Measurements from ENCODE around the gene PRIM2. TPM values are rescaled to one million over a fixed set of nuclear protein-coding genes. Genes with fewer than 3 reads are reported as not detected.
"Not testable (repeated sequence)": the region's sequence is repeated elsewhere in the genome, so short reads cannot be mapped to it uniquely, and the experiment has no call there.

The PRIM2 gene
- total RNA-seq, 1 donor from 2014 or later = 9.6 TPM

GRCh38 chr6:57346715-57347114 lies 29.3 kb downstream of the PRIM2 start:
- ATAC-seq; DNase-seq (ENCODE audit: low spot score); intact Hi-C loops (cut with DNase I): not testable (repeated sequence)

DNA sequence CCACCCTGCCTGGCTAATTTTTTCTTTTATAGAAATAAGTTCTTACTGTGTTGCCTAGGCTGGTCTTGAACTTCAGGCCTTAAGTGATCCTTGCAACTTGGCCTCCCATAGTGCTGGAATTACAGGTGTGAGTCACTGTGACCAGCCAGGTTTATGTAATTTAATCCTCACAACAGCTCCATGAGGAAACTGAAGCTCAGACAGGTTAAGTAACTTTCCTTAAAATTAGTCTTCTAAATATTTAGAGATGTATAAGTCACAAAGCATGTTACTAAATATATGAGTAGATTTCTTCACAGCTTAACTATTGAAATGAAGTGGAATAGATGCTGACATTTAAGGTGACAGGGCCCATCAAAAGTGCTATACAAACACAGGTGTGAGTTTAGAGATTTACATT lies 30.2 kb downstream of the PRIM2 start:
- DNase-seq (ENCODE audit: low spot score); ATAC-seq; intact Hi-C loops (cut with DNase I): not testable (repeated sequence)

GRCh38 chr6:57350443-57350842 lies 33.0 kb downstream of the PRIM2 start:
- intact Hi-C loops (cut with DNase I) = not testable (repeated sequence)

GRCh38 chr6:57352596-57352995 lies 35.2 kb downstream of the PRIM2 start:
- intact Hi-C loops (cut with DNase I); DNase-seq (ENCODE audit: low spot score); ATAC-seq: not testable (repeated sequence)

More at GRCh38 chr6:57350443-57350842, 33.0 kb downstream of the PRIM2 start:
- not testable (repeated sequence) for DNase-seq (ENCODE audit: low spot score)
- ATAC-seq = peak; percentile 71

DNA sequence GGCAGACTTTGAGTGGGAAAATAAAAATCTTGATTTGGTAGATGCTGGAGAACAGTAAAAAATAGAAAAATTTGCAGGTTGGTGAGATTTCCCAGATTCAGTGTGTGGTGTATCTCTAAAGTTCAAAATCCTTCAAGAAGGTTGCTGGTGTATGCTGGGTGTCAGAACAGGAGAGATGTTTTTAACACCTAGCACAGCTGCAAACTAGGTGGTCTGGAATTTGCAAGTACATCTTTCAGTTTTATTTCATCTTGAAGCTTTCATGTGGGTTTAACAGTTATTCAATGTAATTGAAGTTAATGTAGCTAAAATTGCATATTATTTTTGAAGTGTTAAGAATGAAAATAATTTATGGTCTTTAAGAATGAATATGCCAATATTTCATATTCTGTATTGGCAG lies 40.9 kb downstream of the PRIM2 start:
- DNase-seq (ENCODE audit: low spot score); intact Hi-C loops (cut with DNase I); ATAC-seq: not testable (repeated sequence)

- intact Hi-C loops (cut with DNase I); ATAC-seq; DNase-seq (ENCODE audit: low spot score): not testable (repeated sequence)
Measured at GRCh38 chr6:57359766-57360165, 42.3 kb downstream of the PRIM2 start.

- intact Hi-C loops (cut with DNase I); ATAC-seq; DNase-seq (ENCODE audit: low spot score): not testable (repeated sequence)
Measured at GRCh38 chr6:57362340-57362739, 44.9 kb downstream of the PRIM2 start.

DNA sequence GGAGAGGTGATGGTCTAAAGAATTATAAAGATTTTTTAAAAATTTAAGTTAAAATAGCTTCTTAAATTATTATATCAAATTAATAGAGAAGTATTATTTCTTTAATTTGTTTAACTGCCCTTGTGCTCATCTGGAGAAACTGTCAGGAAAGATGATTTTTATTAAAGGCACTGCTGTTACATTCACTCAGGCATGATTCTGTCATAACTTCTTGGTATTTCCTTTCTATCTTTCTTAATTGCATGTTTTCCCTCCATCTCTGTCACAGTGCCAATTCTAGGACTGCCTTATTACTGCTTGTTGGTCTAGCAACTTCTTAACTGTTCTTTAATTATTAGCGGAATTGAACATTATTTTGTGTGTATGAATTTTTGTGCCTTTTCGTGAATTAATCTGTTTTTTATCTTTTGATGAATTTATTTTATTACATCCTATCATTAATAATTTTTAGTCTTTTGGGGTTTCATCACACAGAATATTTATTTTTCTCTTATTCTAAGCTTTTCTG lies 47.7 kb downstream of the PRIM2 start:
- intact Hi-C loops (cut with DNase I); ATAC-seq; DNase-seq (ENCODE audit: low spot score): not testable (repeated sequence)

DNA sequence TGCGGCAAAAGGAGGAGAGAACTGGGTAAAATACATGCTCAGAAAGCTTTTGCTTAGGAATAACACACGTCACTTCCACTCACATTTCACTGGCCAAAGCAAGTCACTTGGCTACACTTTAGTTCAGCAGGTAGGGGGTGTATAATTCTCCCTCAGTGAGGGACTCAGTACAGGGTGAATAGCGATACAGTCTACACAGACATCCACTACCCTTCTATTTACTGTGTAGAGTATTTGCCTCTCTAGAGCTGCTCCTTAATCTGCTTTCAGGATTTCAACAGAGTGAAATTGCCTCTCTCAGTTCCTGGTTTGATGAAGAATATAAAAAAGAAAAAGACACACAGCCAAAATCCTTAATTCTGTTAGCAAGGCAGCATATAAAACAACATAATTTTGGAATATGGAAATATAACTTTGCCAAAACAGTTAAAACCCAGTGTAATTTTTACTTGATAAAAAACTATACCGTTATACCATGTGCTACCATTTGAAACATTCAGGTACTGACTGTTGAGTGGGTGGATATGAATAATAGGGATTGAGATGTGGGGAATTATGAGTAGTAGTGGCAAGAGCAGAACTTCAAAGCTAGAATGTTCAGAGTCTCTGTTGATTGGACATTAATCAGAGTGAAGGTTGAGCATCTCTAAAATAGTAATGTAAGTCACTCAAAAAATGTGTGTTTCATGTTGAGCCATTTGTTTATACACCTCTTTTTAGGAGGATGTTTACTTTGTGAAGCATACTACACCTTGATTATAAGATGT lies 51.7 kb downstream of the PRIM2 start:
- intact Hi-C loops (cut with DNase I); DNase-seq (ENCODE audit: low spot score); ATAC-seq: not testable (repeated sequence)

DNA sequence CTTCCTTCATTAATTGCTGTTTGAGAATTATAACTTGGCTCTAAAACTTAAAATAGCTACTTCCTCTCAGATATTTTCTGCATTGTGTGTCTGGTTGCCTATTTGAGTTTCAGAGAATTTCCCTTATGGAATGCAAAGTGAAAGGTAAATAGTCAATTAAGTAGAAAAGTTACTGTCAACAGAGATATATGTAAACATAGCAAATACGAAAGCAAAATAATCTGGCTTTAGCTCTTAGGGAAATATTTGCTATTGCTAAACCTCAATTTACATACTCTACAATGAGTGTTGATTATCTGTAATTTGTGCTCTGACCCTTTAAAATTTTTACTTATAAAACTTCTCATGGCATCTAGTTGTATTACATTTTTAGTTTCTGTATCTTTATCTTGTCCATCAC lies 54.3 kb downstream of the PRIM2 start:
- DNase-seq (ENCODE audit: low spot score); ATAC-seq; intact Hi-C loops (cut with DNase I): not testable (repeated sequence)

DNA sequence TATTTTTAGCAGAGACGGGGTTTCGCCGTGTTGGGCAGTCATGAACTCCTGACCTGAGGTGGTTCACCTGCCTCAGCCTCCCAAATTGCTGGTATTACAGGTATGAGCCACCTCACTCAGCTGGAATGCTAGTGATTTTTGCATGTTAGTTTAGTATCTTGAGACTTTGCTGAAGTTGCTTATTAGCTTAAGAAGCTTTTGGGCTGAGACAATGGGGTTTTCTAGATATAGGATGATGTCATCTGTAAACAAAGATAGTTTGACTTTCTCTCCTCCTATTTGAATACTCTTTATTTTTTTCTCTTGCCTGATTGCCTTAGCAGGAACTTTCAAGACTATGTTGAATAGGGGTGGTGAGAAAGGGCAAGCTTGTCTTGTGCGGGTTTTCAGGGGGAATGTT lies 57.3 kb downstream of the PRIM2 start:
- intact Hi-C loops (cut with DNase I); ATAC-seq; DNase-seq (ENCODE audit: low spot score): not testable (repeated sequence)

GRCh38 chr6:57376083-57376482 lies 58.7 kb downstream of the PRIM2 start:
- DNase-seq (ENCODE audit: low spot score); intact Hi-C loops (cut with DNase I); ATAC-seq: not testable (repeated sequence)

GRCh38 chr6:57389038-57389592 lies 71.7 kb downstream of the PRIM2 start:
- DNase-seq (ENCODE audit: low spot score); intact Hi-C loops (cut with DNase I); ATAC-seq: not testable (repeated sequence)

GRCh38 chr6:57390818-57391217 lies 73.4 kb downstream of the PRIM2 start:
- ATAC-seq; DNase-seq (ENCODE audit: low spot score); intact Hi-C loops (cut with DNase I): not testable (repeated sequence)

- ATAC-seq; DNase-seq (ENCODE audit: low spot score); intact Hi-C loops (cut with DNase I): not testable (repeated sequence)
Measured at GRCh38 chr6:57392047-57392446, 74.6 kb downstream of the PRIM2 start.

GRCh38 chr6:57419341-57419740 lies 101.9 kb downstream of the PRIM2 start:
- DNase-seq (ENCODE audit: low spot score); ATAC-seq; intact Hi-C loops (cut with DNase I): not testable (repeated sequence)

- intact Hi-C loops (cut with DNase I) = no loop called here
- DNase-seq (ENCODE audit: low spot score) (no peak), ATAC-seq (no peak)
Measured at GRCh38 chr6:57421503-57421902, 104.1 kb downstream of the PRIM2 start.

GRCh38 chr6:57423468-57423867 lies 106.0 kb downstream of the PRIM2 start:
- no peak for ATAC-seq
- intact Hi-C loops (cut with DNase I) = no loop called here

DNA sequence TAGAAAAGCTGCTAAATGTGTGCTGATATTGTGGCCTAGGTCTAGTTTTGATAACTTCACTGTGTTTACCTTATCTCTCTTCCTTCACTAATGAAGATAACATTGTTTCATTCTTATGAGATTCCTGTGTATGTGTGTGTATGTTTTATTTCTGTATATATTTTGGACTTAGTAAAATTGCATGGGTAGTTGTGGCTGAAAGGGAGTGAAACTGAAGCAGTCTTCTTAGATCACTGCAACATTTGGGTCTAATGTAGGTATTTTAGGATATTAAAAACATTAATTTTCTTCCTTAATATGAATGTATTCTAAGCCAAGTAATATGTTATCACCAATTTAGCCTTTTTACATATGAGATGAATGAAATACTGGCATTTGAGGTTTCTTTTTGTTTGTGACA lies 114.3 kb downstream of the PRIM2 start:
- ATAC-seq; DNase-seq (ENCODE audit: low spot score); intact Hi-C loops (cut with DNase I): not testable (repeated sequence)

More at GRCh38 chr6:57423468-57423867, 106.0 kb downstream of the PRIM2 start:
- no peak for DNase-seq (ENCODE audit: low spot score)

- ATAC-seq (no peak), DNase-seq (ENCODE audit: low spot score) (no peak)
- intact Hi-C loops (cut with DNase I) = no loop called here
Measured at GRCh38 chr6:57432157-57432556, 114.7 kb downstream of the PRIM2 start.

Measured in sciatic nerve (tissue), 2 donors.